HG02571 (cell line): ENCODE results near the gene S100A7.
"Not testable (repeated sequence)": the region's sequence is repeated elsewhere in the genome, so short reads cannot be mapped to it uniquely, and the experiment has no call there.

Source experiments
- ATAC-seq: cut with Tn5 transposase; IDR thresholded peaks from one replicate; pipeline ENCODE4 v1.9.1; 2021; ENCODE audit warnings: mild to moderate bottlenecking, moderate library complexity; ENCODE audit not compliant: unreplicated experiment

S100A7 gene

GRCh38 chr1:153478047-153478691, 17.7 kb upstream of the S100A7 start:
- ATAC-seq: no peak

GRCh38 chr1:153476491-153477093, 16.1 kb upstream of the S100A7 start:
- ATAC-seq: no peak

GRCh38 chr1:153475282-153475681, 14.8 kb upstream of the S100A7 start:
- ATAC-seq: no peak

- no peak for ATAC-seq
Observed at GRCh38 chr1:153474347-153474746, 13.9 kb upstream of the S100A7 start.

GRCh38 chr1:153470707-153471106, 10.3 kb upstream of the S100A7 start:
- no peak for ATAC-seq

GRCh38 chr1:153466908-153467307, 6.5 kb upstream of the S100A7 start:
- ATAC-seq: no peak

- no peak for ATAC-seq
Observed at GRCh38 chr1:153465811-153466636, 5.6 kb upstream of the S100A7 start.

- ATAC-seq: not testable (repeated sequence)
Observed at GRCh38 chr1:153462741-153463140, 2.3 kb upstream of the S100A7 start.

GRCh38 chr1:153459655-153460054, 796 bp downstream of the S100A7 start:
- no peak for ATAC-seq

- no peak for ATAC-seq
Observed at GRCh38 chr1:153456396-153456795, 4.1 kb downstream of the S100A7 start.

- not testable (repeated sequence) for ATAC-seq
Observed at GRCh38 chr1:153448851-153449250, 11.6 kb downstream of the S100A7 start.

- no peak for ATAC-seq
Observed at GRCh38 chr1:153447498-153448170, 12.8 kb downstream of the S100A7 start.

- ATAC-seq: no peak
Observed at GRCh38 chr1:153444078-153444477, 16.4 kb downstream of the S100A7 start.

- no peak for ATAC-seq
Observed at GRCh38 chr1:153443486-153443885, 17.0 kb downstream of the S100A7 start.

GRCh38 chr1:153441238-153441755, 19.2 kb downstream of the S100A7 start:
- no peak for ATAC-seq

- no peak for ATAC-seq
Observed at GRCh38 chr1:153439273-153439672, 21.2 kb downstream of the S100A7 start.

GRCh38 chr1:153438599-153438998, 21.9 kb downstream of the S100A7 start:
- no peak for ATAC-seq

GRCh38 chr1:153437236-153437635, 23.2 kb downstream of the S100A7 start:
- ATAC-seq: no peak

- no peak for ATAC-seq
Observed at GRCh38 chr1:153434746-153435455, 25.6 kb downstream of the S100A7 start.

- ATAC-seq: no peak
Observed at GRCh38 chr1:153432874-153433681, 27.4 kb downstream of the S100A7 start.
